ENCODE data around the gene CNGA3.
"Not testable (repeated sequence)": the region's sequence is repeated elsewhere in the genome, so short reads cannot be mapped to it uniquely, and the experiment has no call there.

CNGA3 gene

GRCh38 chr2:98311771-98312545 lies 34.3 kb upstream of the CNGA3 start:
- in situ Hi-C loops (cut with HindIII; ENCODE audit: low sequenced_read_pairs) = no loop called here
- DNase-seq (ENCODE audit: low read depth) = no peak
- H3K4me3 ChIP-seq (ENCODE audit: low read depth, low read length) = no peak overlapping the region
- TF ChIP-seq, protein P1, sequence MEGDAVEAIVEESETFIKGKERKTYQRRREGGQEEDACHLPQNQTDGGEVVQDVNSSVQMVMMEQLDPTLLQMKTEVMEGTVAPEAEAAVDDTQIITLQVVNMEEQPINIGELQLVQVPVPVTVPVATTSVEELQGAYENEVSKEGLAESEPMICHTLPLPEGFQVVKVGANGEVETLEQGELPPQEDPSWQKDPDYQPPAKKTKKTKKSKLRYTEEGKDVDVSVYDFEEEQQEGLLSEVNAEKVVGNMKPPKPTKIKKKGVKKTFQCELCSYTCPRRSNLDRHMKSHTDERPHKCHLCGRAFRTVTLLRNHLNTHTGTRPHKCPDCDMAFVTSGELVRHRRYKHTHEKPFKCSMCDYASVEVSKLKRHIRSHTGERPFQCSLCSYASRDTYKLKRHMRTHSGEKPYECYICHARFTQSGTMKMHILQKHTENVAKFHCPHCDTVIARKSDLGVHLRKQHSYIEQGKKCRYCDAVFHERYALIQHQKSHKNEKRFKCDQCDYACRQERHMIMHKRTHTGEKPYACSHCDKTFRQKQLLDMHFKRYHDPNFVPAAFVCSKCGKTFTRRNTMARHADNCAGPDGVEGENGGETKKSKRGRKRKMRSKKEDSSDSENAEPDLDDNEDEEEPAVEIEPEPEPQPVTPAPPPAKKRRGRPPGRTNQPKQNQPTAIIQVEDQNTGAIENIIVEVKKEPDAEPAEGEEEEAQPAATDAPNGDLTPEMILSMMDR (IDR thresholded peaks at IDR 0.05; ENCODE audit: low read depth, low read length, missing control alignments) = no peak

GRCh38 chr2:98313492-98314250 lies 32.6 kb upstream of the CNGA3 start:
- in situ Hi-C loops (cut with HindIII; ENCODE audit: low sequenced_read_pairs) = no loop called here
- no peak for DNase-seq (ENCODE audit: low read depth)
- TF ChIP-seq, protein P1 (IDR thresholded peaks at IDR 0.05; ENCODE audit: low read depth, low read length, missing control alignments) = no peak
- H3K4me3 ChIP-seq (ENCODE audit: low read depth, low read length) = no peak overlapping the region

DNA sequence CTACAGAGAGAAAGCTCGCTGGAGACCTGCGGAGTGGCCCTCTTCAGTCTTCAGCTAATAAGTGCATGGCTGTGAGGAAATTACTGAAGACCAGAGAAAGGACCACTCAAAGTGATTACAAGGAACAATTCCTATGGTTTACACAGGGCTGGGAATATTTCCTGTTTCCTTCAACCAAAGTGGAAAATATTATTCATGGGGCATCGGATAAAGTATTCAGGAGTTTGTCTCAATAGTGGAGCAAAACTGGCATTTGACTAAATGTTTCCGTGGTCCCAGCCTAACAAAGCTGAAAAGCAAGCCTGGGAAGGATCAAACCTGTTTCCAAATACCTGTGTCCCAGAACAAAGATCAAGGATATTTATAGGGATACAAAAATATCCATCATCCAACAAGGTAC lies 32.0 kb upstream of the CNGA3 start:
- DNase-seq (ENCODE audit: low read depth) = no peak
- H3K4me3 ChIP-seq (ENCODE audit: low read depth, low read length) = no peak overlapping the region
- in situ Hi-C loops (cut with HindIII; ENCODE audit: low sequenced_read_pairs) = no loop called here
- TF ChIP-seq, protein P1 (IDR thresholded peaks at IDR 0.05; ENCODE audit: low read depth, low read length, missing control alignments) = no peak

DNA sequence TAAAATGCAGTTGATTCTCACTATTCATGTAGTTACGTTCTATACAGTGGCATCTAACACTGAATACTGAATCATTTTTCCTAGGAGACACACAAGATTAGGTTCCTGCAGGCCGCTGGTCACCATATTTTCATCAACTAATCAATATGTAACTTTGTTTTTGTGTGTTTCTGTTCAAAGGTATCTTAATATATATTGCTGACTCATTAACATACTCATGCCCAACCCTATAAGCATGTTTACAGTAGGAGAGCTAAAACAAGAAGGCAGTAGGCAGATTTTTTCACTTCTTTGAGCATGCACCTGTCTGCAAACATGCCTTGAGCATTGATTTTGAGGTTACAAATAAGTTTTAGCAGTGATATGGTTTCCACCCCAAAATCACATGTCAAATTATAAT lies 30.3 kb upstream of the CNGA3 start:
- in situ Hi-C loops (cut with HindIII; ENCODE audit: low sequenced_read_pairs) = no loop called here

DNA sequence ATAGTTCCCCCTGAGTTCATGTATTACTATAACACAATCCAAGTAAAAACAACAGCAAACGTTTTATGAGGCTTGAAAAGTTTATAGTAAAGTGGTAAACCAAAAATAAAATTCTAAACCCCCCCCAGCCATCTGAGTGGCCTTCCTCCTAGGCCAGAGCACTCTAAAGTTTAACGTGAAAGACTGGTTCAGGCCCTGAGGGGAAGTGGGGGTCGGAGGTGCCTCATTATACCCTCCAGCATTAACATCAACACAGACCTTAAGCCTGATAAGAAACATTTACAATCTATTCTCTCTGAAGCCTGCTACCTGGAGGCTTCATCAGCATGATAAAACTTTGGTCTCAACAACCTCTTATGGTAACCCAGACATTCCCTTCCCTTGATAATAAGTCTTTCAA lies 29.0 kb upstream of the CNGA3 start:
- TF ChIP-seq, protein P1 (IDR thresholded peaks at IDR 0.05; ENCODE audit: low read depth, low read length, missing control alignments) = no peak
- in situ Hi-C loops (cut with HindIII; ENCODE audit: low sequenced_read_pairs) = no loop called here
- H3K4me3 ChIP-seq (ENCODE audit: low read depth, low read length) = no peak overlapping the region
- no peak for DNase-seq (ENCODE audit: low read depth)

More for the DNA sequence above, 30.3 kb upstream of the CNGA3 start:
- DNase-seq (ENCODE audit: low read depth) = no peak
- H3K4me3 ChIP-seq (ENCODE audit: low read depth, low read length) = no peak overlapping the region
- TF ChIP-seq, protein P1 (IDR thresholded peaks at IDR 0.05; ENCODE audit: low read depth, low read length, missing control alignments) = no peak

DNA sequence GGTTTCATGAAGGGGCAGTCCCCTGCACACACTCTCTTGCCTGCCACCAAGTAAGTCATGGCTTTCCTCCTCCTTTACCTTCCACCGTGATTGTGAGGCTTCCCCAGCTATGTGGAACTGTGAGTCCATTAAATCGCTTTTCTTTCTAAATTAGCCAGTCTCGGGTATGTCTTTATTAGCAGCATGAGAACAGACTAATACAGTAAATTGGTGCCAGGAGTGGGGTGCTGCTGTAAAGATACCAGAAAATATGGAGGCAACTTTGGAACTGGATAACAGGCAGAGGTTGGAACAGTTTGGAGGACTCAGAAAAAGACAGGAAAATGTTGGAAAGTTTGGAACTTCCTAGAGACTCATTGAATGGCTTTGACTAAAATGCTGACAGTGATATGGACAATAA lies 26.1 kb upstream of the CNGA3 start:
- in situ Hi-C loops (cut with HindIII; ENCODE audit: low sequenced_read_pairs); DNase-seq (ENCODE audit: low read depth); H3K4me3 ChIP-seq (ENCODE audit: low read depth, low read length): not testable (repeated sequence)

GRCh38 chr2:98324181-98324580 lies 22.1 kb upstream of the CNGA3 start:
- in situ Hi-C loops (cut with HindIII; ENCODE audit: low sequenced_read_pairs) = no loop called here
- H3K4me3 ChIP-seq (ENCODE audit: low read depth, low read length) = no peak overlapping the region
- DNase-seq (ENCODE audit: low read depth) = no peak
- TF ChIP-seq, protein P1 (IDR thresholded peaks at IDR 0.05; ENCODE audit: low read depth, low read length, missing control alignments) = no peak
